Activated T-cell treated with anti-CD3 and anti-CD28 coated beads, Interleukin-2, amount 50 U/mL, for 1 hour (primary cell): ENCODE data around the gene WDR76.

ENCODE experiments used
- DNase-seq: peaks from one replicate; pipeline ENCODE4 v3.0.0-alpha.2; 2020

The WDR76 gene

GRCh38 chr15:43915631-43916325 is 89.0 kb downstream of the WDR76 start:
- no peak for DNase-seq

GRCh38 chr15:43916326-43916660 is 89.5 kb downstream of the WDR76 start:
- no peak for DNase-seq
